Body of pancreas (tissue), 4 donors: ENCODE data around the gene SLC12A7.

Experiments used
- CTCF ChIP-seq, 7 experiments: fragments of 450-650 bp in 4 of 7; fragments of 200-600 bp in 3 of 7; sonication (generic) in 3 of 7; IDR thresholded peaks; one replicate each; pipeline ENCODE4 v1.5.1; 2016 to 2019; ENCODE audit warnings: antibody characterized with exemption in 7 of 7
- POLR2A ChIP-seq, 3 donors: fragments of 450-650 bp; IDR thresholded peaks; one replicate each; pipeline ENCODE4 v1.6.1; 2016; ENCODE audit warnings: antibody characterized with exemption in 3 of 3, mild to moderate bottlenecking in 2 of 3

GRCh38 chr5:1059884-1060263 is 52.0 kb downstream of the SLC12A7 start:
- TF ChIP-seq CTCF (IDR thresholded peaks at IDR 0.05) (no peak), POLR2A (IDR thresholded peaks at IDR 0.05) (no peak)
